HG03442 (cell line): Measurements from ENCODE around the gene NRF1.
"Not testable (repeated sequence)": the region's sequence is repeated elsewhere in the genome, so short reads cannot be mapped to it uniquely, and the experiment has no call there.

Experiments
- ATAC-seq: cut with Tn5 transposase; IDR thresholded peaks from one replicate; pipeline ENCODE4 v1.9.1; 2021; ENCODE audit warnings: mild to moderate bottlenecking, moderate library complexity; ENCODE audit not compliant: unreplicated experiment

NRF1 gene

GRCh38 chr7:129605960-129606614 is 5.4 kb upstream of the NRF1 start:
- ATAC-seq = no peak

GRCh38 chr7:129606803-129607202 is 4.7 kb upstream of the NRF1 start:
- ATAC-seq = no peak

- ATAC-seq = no peak
These were observed 3.9 kb upstream of the NRF1 start for GRCh38 chr7:129607471-129608120.

- ATAC-seq = no peak
These were observed 1.9 kb upstream of the NRF1 start for GRCh38 chr7:129609666-129610065.

- ATAC-seq = no peak
These were observed 743 bp upstream of the NRF1 start for GRCh38 chr7:129610709-129611245.

GRCh38 chr7:129612112-129613015 is 844 bp downstream of the NRF1 start:
- peak; percentile 7 for ATAC-seq

- ATAC-seq = no peak
These were observed 1.5 kb downstream of the NRF1 start for GRCh38 chr7:129613016-129613337.

GRCh38 chr7:129615018-129615417 is 3.5 kb downstream of the NRF1 start:
- no peak for ATAC-seq

- no peak for ATAC-seq
These were observed 5.0 kb downstream of the NRF1 start for GRCh38 chr7:129616530-129616929.

- no peak for ATAC-seq
These were observed 5.7 kb downstream of the NRF1 start for GRCh38 chr7:129617178-129617577.

- no peak for ATAC-seq
These were observed 6.1 kb downstream of the NRF1 start for GRCh38 chr7:129617652-129618051.

- ATAC-seq = no peak
These were observed 15.4 kb downstream of the NRF1 start for GRCh38 chr7:129626896-129627295.

GRCh38 chr7:129630341-129630740 is 18.8 kb downstream of the NRF1 start:
- no peak for ATAC-seq

- no peak for ATAC-seq
These were observed 23.0 kb downstream of the NRF1 start for GRCh38 chr7:129634361-129635034.

- ATAC-seq = no peak
These were observed 23.9 kb downstream of the NRF1 start for GRCh38 chr7:129635300-129636029.

GRCh38 chr7:129636030-129636550 is 24.6 kb downstream of the NRF1 start:
- not testable (repeated sequence) for ATAC-seq

GRCh38 chr7:129636641-129637040 is 25.1 kb downstream of the NRF1 start:
- ATAC-seq = no peak

- no peak for ATAC-seq
These were observed 28.9 kb downstream of the NRF1 start for GRCh38 chr7:129640400-129640799.

GRCh38 chr7:129642871-129643549 is 31.5 kb downstream of the NRF1 start:
- ATAC-seq = no peak
